H9 (cell line): ENCODE measurements around the gene ZKSCAN2. TPM values are rescaled to one million over a fixed set of nuclear protein-coding genes. Genes with fewer than 3 reads are reported as not detected.

ENCODE experiments used
- DNase-seq: peaks from one replicate; pipeline ENCODE4 v3.0.0-alpha.2; 2017
- H2AFZ ChIP-seq: one replicate; pipeline ENCODE4 v1.6.1; 2013; ENCODE audit warnings: mild to moderate bottlenecking, low read length, control low read depth, moderate library complexity
- H2AK5ac ChIP-seq: 2 replicates; pipeline ENCODE4 v1.6.1; 2013; ENCODE audit warnings: low read length, control low read depth, mixed read lengths; ENCODE audit not compliant: insufficient read length
- H2BK120ac ChIP-seq: one replicate; pipeline ENCODE4 v1.6.1; 2013; ENCODE audit warnings: low read depth, mild to moderate bottlenecking, low read length, control low read depth, inconsistent platforms; ENCODE audit not compliant: poor library complexity, severe bottlenecking
- H2BK12ac ChIP-seq: 2 replicates; pipeline ENCODE4 v1.6.1; 2013; ENCODE audit warnings: low read length, control low read depth, mixed read lengths, low read depth; ENCODE audit not compliant: insufficient read length
- H2BK15ac ChIP-seq: 2 replicates; pipeline ENCODE4 v1.6.1; 2013; ENCODE audit warnings: low read depth, low read length, control low read depth
- H2BK20ac ChIP-seq: one replicate; pipeline ENCODE4 v1.6.1; 2013; ENCODE audit warnings: low read depth, mild to moderate bottlenecking, low read length, control low read depth, inconsistent platforms; ENCODE audit not compliant: poor library complexity, severe bottlenecking
- H2BK5ac ChIP-seq: 2 replicates; pipeline ENCODE4 v1.6.1; 2013; ENCODE audit warnings: low read length, control low read depth, mixed read lengths; ENCODE audit not compliant: insufficient read length
- H3K14ac ChIP-seq: 2 replicates; pipeline ENCODE4 v1.6.1; 2013; ENCODE audit warnings: low read length, control low read depth; ENCODE audit not compliant: insufficient read depth
- H3K18ac ChIP-seq: 2 replicates; pipeline ENCODE4 v1.6.1; 2013; ENCODE audit warnings: low read depth, mild to moderate bottlenecking, mixed read lengths, low read length, control low read depth; ENCODE audit not compliant: insufficient read length
- H3K23ac ChIP-seq: 2 replicates; pipeline ENCODE4 v1.6.1; 2013; ENCODE audit warnings: low read length, control low read depth, mixed read lengths, low read depth; ENCODE audit not compliant: insufficient read length
- H3K23me2 ChIP-seq: 2 replicates; pipeline ENCODE4 v1.6.1; 2013; ENCODE audit warnings: low read depth, mild to moderate bottlenecking, mixed read lengths, low read length, control low read depth; ENCODE audit not compliant: insufficient read length, poor library complexity, severe bottlenecking
- H3K27ac ChIP-seq: 2 replicates; pipeline ENCODE4 v1.5.1; 2013; ENCODE audit warnings: low read length, control low read depth, mixed read lengths, low read depth; ENCODE audit not compliant: insufficient read length
- H3K27me3 ChIP-seq: 2 replicates; pipeline ENCODE4 v1.6.1; 2013; ENCODE audit warnings: low read length, control low read depth, inconsistent platforms; ENCODE audit not compliant: insufficient read depth
- H3K4ac ChIP-seq: 2 replicates; pipeline ENCODE4 v1.6.1; 2013; ENCODE audit warnings: low read depth, mild to moderate bottlenecking, control low read depth, inconsistent platforms, low read length, moderate library complexity
- H3K4me1 ChIP-seq: 2 replicates; pipeline ENCODE4 v1.6.1; 2013; ENCODE audit warnings: low read length, control low read depth, inconsistent platforms; ENCODE audit not compliant: insufficient read depth
- H3K4me2 ChIP-seq: 2 replicates; pipeline ENCODE4 v1.6.1; 2013; ENCODE audit warnings: low read length, control low read depth, mixed read lengths; ENCODE audit not compliant: insufficient read length, insufficient read depth
- H3K56ac ChIP-seq: 2 replicates; pipeline ENCODE4 v1.6.1; 2013; ENCODE audit warnings: low read depth, mild to moderate bottlenecking, mixed read lengths, low read length, control low read depth; ENCODE audit not compliant: insufficient read length
- H3K79me1 ChIP-seq: 2 replicates; pipeline ENCODE4 v1.6.1; 2013; ENCODE audit warnings: low read depth, mild to moderate bottlenecking, moderate library complexity, low read length, control low read depth, inconsistent platforms; ENCODE audit not compliant: insufficient read depth, poor library complexity, severe bottlenecking
- H3K79me2 ChIP-seq: 2 replicates; pipeline ENCODE4 v1.6.1; 2013; ENCODE audit warnings: low read length, control low read depth, inconsistent platforms; ENCODE audit not compliant: insufficient read depth
- H3K9ac ChIP-seq: 2 replicates; pipeline ENCODE4 v1.6.1; 2013; ENCODE audit warnings: low read length, control low read depth, mixed read lengths; ENCODE audit not compliant: insufficient read length; ENCODE audit errors: extremely low read depth
- H3K9me3 ChIP-seq: one replicate; pipeline ENCODE4 v1.6.1; 2013; ENCODE audit warnings: low read depth, low read length, inconsistent platforms; ENCODE audit not compliant: control insufficient read depth
- H3T11ph ChIP-seq: one replicate; pipeline ENCODE4 v1.6.1; 2013; ENCODE audit warnings: mild to moderate bottlenecking, low read length, control low read depth, inconsistent platforms
- H4K20me1 ChIP-seq: one replicate; pipeline ENCODE4 v1.6.1; 2013; ENCODE audit not compliant: control insufficient read depth, insufficient read length, insufficient read depth
- H4K5ac ChIP-seq: 2 replicates; pipeline ENCODE4 v1.6.1; 2013; ENCODE audit warnings: low read depth, mild to moderate bottlenecking, mixed read lengths, low read length, control low read depth; ENCODE audit not compliant: insufficient read length
- H4K8ac ChIP-seq: replicated peaks from 2 replicates; pipeline ENCODE4 v1.6.1; 2013; ENCODE audit warnings: low read length, control low read depth, mixed read lengths, low read depth; ENCODE audit not compliant: insufficient read length
- H4K91ac ChIP-seq: 2 replicates; pipeline ENCODE4 v1.6.1; 2013; ENCODE audit warnings: low read depth, mild to moderate bottlenecking, moderate library complexity, mixed read lengths, low read length, control low read depth; ENCODE audit not compliant: insufficient read length
- H3K27ac Mint-ChIP-seq, 3 experiments: 2 replicates in 2 of 3; 3 replicates in 1 of 3; pipeline ENCODE4 v1.8.0; 2020 to 2021; ENCODE audit warnings: mixed read lengths in 3 of 3, mild to moderate bottlenecking in 1 of 3, moderate library complexity in 1 of 3
- H3K27me3 Mint-ChIP-seq: 2 replicates; pipeline ENCODE4 v1.8.0; 2021; ENCODE audit warnings: low read depth, mild to moderate bottlenecking, moderate library complexity, mixed read lengths
- H3K36me3 Mint-ChIP-seq, 3 experiments: 2 replicates in 2 of 3; 3 replicates in 1 of 3; pipeline ENCODE4 v1.8.0; 2020 to 2021; ENCODE audit warnings: low read depth in 3 of 3, mixed read lengths in 3 of 3; ENCODE audit not compliant: insufficient read depth in 1 of 3
- H3K4me1 Mint-ChIP-seq, 2 experiments: 2 replicates each; pipeline ENCODE4 v1.8.0; 2020; ENCODE audit warnings: mixed read lengths in 2 of 2
- H3K4me3 Mint-ChIP-seq, 2 experiments: 2 replicates in 1 of 2; 3 replicates in 1 of 2; pipeline ENCODE4 v1.8.0; 2020 to 2021; ENCODE audit warnings: mild to moderate bottlenecking in 2 of 2, mixed read lengths in 2 of 2, moderate library complexity in 1 of 2
- H3K9me3 Mint-ChIP-seq, 2 experiments: 2 replicates in 1 of 2; 3 replicates in 1 of 2; pipeline ENCODE4 v1.8.0; 2020; ENCODE audit warnings: mild to moderate bottlenecking in 2 of 2, mixed read lengths in 2 of 2, moderate library complexity in 1 of 2
- WGBS: extraction: QIAGEN DNeasy Blood & Tissue Kit; methylation state at CpG from one replicate; pipeline ENCODE4 v1.1.7; 2013; ENCODE audit warnings: missing lambda C conversion rate, low lambda C conversion rate, mixed read lengths; ENCODE audit not compliant: insufficient read length; ENCODE audit errors: extremely low coverage; 5-methylcytosine and 5-hydroxymethylcytosine counted together
- total RNA-seq: library from RNA; stranded (reverse); gene quantifications from 2 replicates; pipeline ENCODE4 v1.2.1, GENCODE V29; 2021
- TF ChIP-seq, protein P1 (sequence below): fragments of 200-600 bp; sonication (generic); conservative IDR thresholded peaks from 3 replicates; pipeline ENCODE4 v1.8.0; 2021; ENCODE audit warnings: antibody characterized with exemption, mild to moderate bottlenecking

Gene ZKSCAN2
- total RNA-seq, 1 experiment from 2014 or later: 16.5 TPM

DNA sequence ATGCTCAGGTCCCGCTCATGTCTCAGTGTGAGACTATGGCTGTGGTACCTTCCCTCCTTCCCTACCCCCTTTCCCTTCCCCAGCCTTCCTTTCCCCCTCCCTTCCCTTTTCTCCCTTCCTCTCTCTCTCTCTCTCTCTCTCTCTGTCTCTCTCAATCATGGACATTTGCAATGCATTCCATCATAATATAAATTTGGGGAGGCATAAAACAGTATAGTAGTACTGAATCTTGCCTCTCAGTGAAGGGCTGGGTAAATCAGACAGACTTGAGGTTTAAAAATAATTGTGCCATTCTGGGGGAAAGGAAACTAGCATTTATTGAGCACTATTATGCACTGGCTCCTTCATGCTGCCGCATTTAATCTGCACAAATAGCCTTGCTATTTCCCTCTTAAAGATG is 4.3 kb downstream of the ZKSCAN2 start:
- Histone ChIP-seq H3K9ac (no peak overlapping the region), H3K4ac (no peak overlapping the region), H3K79me1 (peaks cover 3% of the 10 kb centered on the region), H3K23ac (no peak overlapping the region), H3K23me2 (peaks cover 7% of the 10 kb centered on the region), H3K18ac (no peak overlapping the region), H3K4me2 (no peak overlapping the region), H3K14ac (no peak overlapping the region), H2BK15ac (no peak overlapping the region), H3K9me3 (no peaks in the 10 kb centered on the region), H3K56ac (no peak overlapping the region), H2BK120ac (no peak overlapping the region), H3K27ac (no peak overlapping the region), H2AFZ (no peak overlapping the region), H2AK5ac (no peak overlapping the region), H2BK5ac (no peak overlapping the region), H3T11ph (no peak overlapping the region), H4K8ac (no peak overlapping the region), H3K27me3 (no peaks in the 10 kb centered on the region), H4K5ac (no peak overlapping the region), H2BK20ac (no peak overlapping the region), H4K91ac (no peak overlapping the region), H2BK12ac (no peak overlapping the region), H4K20me1 (no peaks in the 10 kb centered on the region), H3K79me2 (peaks cover 2% of the 10 kb centered on the region; the same call in 1 of the 2 replicates), H3K4me1 (no peaks in the 10 kb centered on the region)
- Mint-ChIP-seq H3K27me3 (no peaks in the 10 kb centered on the region), H3K4me1 (peaks cover 8 to 9% of the 10 kb centered on the region in 2 experiments), H3K9me3 (peaks cover 3 to 4% of the 10 kb centered on the region in 2 experiments; a peak in 1 of 5 replicates), H3K4me3 (no peak overlapping the region), H3K36me3 (peaks cover 24 to 57% (median 50%) of the 10 kb centered on the region in 3 experiments), H3K27ac (no peak overlapping the region; a peak in 1 of 7 replicates)
- no peak for DNase-seq
- TF ChIP-seq, protein P1, sequence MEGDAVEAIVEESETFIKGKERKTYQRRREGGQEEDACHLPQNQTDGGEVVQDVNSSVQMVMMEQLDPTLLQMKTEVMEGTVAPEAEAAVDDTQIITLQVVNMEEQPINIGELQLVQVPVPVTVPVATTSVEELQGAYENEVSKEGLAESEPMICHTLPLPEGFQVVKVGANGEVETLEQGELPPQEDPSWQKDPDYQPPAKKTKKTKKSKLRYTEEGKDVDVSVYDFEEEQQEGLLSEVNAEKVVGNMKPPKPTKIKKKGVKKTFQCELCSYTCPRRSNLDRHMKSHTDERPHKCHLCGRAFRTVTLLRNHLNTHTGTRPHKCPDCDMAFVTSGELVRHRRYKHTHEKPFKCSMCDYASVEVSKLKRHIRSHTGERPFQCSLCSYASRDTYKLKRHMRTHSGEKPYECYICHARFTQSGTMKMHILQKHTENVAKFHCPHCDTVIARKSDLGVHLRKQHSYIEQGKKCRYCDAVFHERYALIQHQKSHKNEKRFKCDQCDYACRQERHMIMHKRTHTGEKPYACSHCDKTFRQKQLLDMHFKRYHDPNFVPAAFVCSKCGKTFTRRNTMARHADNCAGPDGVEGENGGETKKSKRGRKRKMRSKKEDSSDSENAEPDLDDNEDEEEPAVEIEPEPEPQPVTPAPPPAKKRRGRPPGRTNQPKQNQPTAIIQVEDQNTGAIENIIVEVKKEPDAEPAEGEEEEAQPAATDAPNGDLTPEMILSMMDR: no peak
- no CpG with 5 or more reads among the region's 2 CpGs for WGBS
